A673 (cell line): ENCODE data around the gene UBASH3B. TPM values are rescaled to one million over a fixed set of nuclear protein-coding genes. Genes with fewer than 3 reads are reported as not detected.

ENCODE experiments used
- BruUV-seq: library from RNA; stranded (reverse); fragments of 400-500 nt; replicated peaks from 2 replicates; lab custom pipeline; 2021; lab: Mats Ljungman, UMichigan
- CTCF ChIA-PET: fragments of 300-600 bp; sonication (Branson Sonifier 250); formaldehyde crosslinking; loops from one replicate; lab custom pipeline; 2022; ENCODE audit warnings: antibody characterized with exemption; lab: Charles Lee
- POLR2A ChIA-PET: fragments of 300-600 bp; sonication (Branson Sonifier 250); formaldehyde crosslinking; loops from one replicate; lab custom pipeline; 2022; ENCODE audit warnings: antibody characterized with exemption; ENCODE audit not compliant: low non-redundant PET; lab: Charles Lee
- DNase-seq: peaks from one replicate; pipeline ENCODE4 v3.0.0-alpha.2; 2015; ENCODE audit warnings: low spot score
- H3K27ac ChIP-seq: fragments of 200-600 bp; sonication (generic); 2 replicates; pipeline ENCODE4 v1.5.1; 2016; ENCODE audit warnings: mixed run types, low read depth, mild to moderate bottlenecking, mixed read lengths, antibody characterized with exemption, low read length; ENCODE audit not compliant: poor library complexity, severe bottlenecking
- H3K27me3 ChIP-seq: fragments of 200-600 bp; sonication (generic); replicated peaks from 2 replicates; pipeline ENCODE4 v1.6.1; 2017; ENCODE audit warnings: mixed run types, low read depth, mild to moderate bottlenecking, mixed read lengths, antibody characterized with exemption, low read length; ENCODE audit not compliant: insufficient read depth, poor library complexity
- H3K36me3 ChIP-seq: fragments of 200-600 bp; sonication (generic); 2 replicates; pipeline ENCODE4 v1.6.1; 2016; ENCODE audit warnings: mixed run types, mild to moderate bottlenecking, mixed read lengths, antibody characterized with exemption, low read length; ENCODE audit not compliant: insufficient read depth, poor library complexity, severe bottlenecking
- H3K4me1 ChIP-seq: fragments of 200-600 bp; sonication (generic); 2 replicates; pipeline ENCODE4 v1.6.1; 2017; ENCODE audit warnings: mixed run types, mild to moderate bottlenecking, mixed read lengths, antibody characterized with exemption, low read length; ENCODE audit not compliant: insufficient read depth, poor library complexity, severe bottlenecking
- H3K4me3 ChIP-seq: fragments of 200-600 bp; sonication (generic); 2 replicates; pipeline ENCODE4 v1.5.1; 2016; ENCODE audit warnings: low read depth, mixed run types, mild to moderate bottlenecking, mixed read lengths, low read length; ENCODE audit not compliant: poor library complexity, severe bottlenecking
- H3K9me3 ChIP-seq: fragments of 200-600 bp; sonication (generic); 2 replicates; pipeline ENCODE4 v1.6.1; 2016; ENCODE audit warnings: mixed run types, low read depth, mild to moderate bottlenecking, mixed read lengths, antibody characterized with exemption, low read length; ENCODE audit not compliant: poor library complexity, severe bottlenecking
- EZH2 ChIP-seq: fragments of 200-600 bp; sonication (generic); IDR thresholded peaks from 2 replicates; pipeline ENCODE4 v1.6.1; 2017; ENCODE audit warnings: borderline replicate concordance, low read depth, mild to moderate bottlenecking, mixed read lengths, antibody characterized with exemption, low read length; ENCODE audit not compliant: poor library complexity, severe bottlenecking
- intact Hi-C: fragments of 100-400 bp; cut with micrococcal nuclease; formaldehyde crosslinking; loops from one replicate; pipeline ENCODE4 v1.10.0; 2022; ENCODE audit not compliant: unreplicated experiment
- total RNA-seq: library from RNA; stranded (reverse); gene quantifications from 2 replicates; pipeline ENCODE4 v1.2.3, GENCODE V29; 2021
- TF ChIP-seq, protein P1 (sequence below): fragments of 300-800, 200-600 bp; sonication (generic); conservative IDR thresholded peaks from 2 replicates; pipeline ENCODE4 v1.5.1; 2017; ENCODE audit warnings: low read depth, mild to moderate bottlenecking, antibody characterized with exemption, low read length, moderate library complexity, mixed read lengths

The UBASH3B gene
- total RNA-seq, 1 experiment from 2014 or later, result 15.3 TPM

DNA sequence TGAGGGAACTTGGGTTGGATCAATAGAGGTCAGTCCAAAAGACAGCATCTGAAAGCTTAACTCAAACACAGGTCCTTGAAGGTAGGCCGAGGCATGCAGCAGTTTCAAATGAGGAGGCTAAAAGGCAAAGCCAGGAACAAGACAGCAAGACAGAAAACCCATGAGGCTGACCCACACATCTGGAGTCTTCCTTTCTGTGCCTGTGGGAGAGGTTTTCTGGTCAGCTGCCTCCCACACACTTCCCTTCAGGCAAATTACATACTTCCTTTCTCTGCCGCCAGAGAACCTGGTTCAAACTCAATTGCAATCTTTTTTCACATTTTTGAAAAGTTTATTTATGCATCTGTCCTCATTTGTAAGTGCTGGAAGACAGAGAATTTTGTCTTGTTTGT, 153.0 kb downstream of the UBASH3B start:
- Histone ChIP-seq H3K9me3 (no peaks in the 10 kb centered on the region), H3K36me3 (no peaks in the 10 kb centered on the region), H3K27ac (peak overlapping the region; percentile 82), H3K4me1 (peaks cover 68% of the 10 kb centered on the region), H3K4me3 (no peak overlapping the region), H3K27me3 (no peaks in the 10 kb centered on the region)
- BruUV-seq, result no TSS peak
- CTCF ChIA-PET, result interaction anchor here (1.4 kb wide), 1 partner anchor 12 kb away, joined by 6 read pairs; no protein-coding TSS in a partner anchor
- TF ChIP-seq, protein P1, sequence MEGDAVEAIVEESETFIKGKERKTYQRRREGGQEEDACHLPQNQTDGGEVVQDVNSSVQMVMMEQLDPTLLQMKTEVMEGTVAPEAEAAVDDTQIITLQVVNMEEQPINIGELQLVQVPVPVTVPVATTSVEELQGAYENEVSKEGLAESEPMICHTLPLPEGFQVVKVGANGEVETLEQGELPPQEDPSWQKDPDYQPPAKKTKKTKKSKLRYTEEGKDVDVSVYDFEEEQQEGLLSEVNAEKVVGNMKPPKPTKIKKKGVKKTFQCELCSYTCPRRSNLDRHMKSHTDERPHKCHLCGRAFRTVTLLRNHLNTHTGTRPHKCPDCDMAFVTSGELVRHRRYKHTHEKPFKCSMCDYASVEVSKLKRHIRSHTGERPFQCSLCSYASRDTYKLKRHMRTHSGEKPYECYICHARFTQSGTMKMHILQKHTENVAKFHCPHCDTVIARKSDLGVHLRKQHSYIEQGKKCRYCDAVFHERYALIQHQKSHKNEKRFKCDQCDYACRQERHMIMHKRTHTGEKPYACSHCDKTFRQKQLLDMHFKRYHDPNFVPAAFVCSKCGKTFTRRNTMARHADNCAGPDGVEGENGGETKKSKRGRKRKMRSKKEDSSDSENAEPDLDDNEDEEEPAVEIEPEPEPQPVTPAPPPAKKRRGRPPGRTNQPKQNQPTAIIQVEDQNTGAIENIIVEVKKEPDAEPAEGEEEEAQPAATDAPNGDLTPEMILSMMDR, result no peak
- TF ChIP-seq EZH2, result no peak
- intact Hi-C loops, result no loop called here
- POLR2A ChIA-PET, result interaction anchor here (0.6 kb wide), 1 partner anchor 93 kb away, joined by 3 read pairs; no protein-coding TSS in a partner anchor
- peak; percentile 90 for DNase-seq

DNA sequence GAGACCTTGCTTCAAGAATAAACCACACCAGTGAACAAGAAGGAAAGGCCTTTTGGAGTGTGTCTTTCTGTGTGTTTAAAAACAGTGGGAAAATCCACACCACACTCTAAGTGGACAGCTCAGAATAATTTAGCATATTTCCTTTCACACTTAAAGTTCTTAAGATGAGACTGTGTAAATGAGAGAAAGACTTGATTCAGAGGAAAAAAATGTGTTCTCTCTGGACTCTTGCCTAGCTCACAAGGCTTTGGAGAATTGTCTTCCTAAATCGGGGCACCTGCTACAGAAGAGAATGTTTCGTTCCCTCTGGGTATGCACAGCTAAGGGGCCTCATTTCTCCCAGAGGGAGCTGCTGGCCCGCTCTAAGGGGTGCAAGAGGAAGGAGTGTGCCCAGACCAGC, 154.3 kb downstream of the UBASH3B start:
- intact Hi-C loops, result no loop called here
- TF ChIP-seq, protein P1, result no peak
- no peak for TF ChIP-seq EZH2
- DNase-seq, result peak; percentile 64
- no TSS peak for BruUV-seq
- no peaks in the 10 kb centered on the region for H3K27me3 ChIP-seq
- no peaks in the 10 kb centered on the region for H3K36me3 ChIP-seq
- no peak overlapping the region for H3K4me3 ChIP-seq
- peak overlapping the region; percentile 82 for H3K27ac ChIP-seq
- H3K9me3 ChIP-seq, result no peaks in the 10 kb centered on the region
- peaks cover 63% of the 10 kb centered on the region for H3K4me1 ChIP-seq
- ChIA-PET POLR2A (no interaction called here), CTCF (no interaction called here)

DNA sequence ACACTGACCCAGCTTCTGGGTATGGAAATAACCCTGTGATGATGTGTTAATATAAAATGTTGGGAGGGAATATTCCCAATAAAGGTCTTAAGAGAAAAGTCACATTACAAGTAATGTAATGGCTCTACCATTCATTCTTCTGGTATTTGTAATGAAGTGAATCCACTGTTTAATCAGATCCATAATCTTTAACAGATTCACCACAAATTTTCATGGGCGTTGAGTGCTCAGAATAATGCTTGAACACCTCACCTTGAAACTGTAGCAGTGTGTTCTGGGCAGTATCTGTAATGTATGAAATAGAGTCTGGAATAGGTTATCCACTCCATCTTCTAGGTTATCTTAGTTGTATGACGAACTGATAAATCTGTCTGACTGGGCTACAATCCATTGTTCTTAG, 156.2 kb downstream of the UBASH3B start:
- intact Hi-C loops, result no loop called here
- TF ChIP-seq, protein P1, result no peak
- TF ChIP-seq EZH2, result no peak
- ChIA-PET CTCF (no interaction called here), POLR2A (no interaction called here)
- H3K9me3 ChIP-seq, result no peaks in the 10 kb centered on the region
- no peaks in the 10 kb centered on the region for H3K36me3 ChIP-seq
- H3K4me1 ChIP-seq, result peaks cover 63% of the 10 kb centered on the region
- no peak overlapping the region for H3K27ac ChIP-seq
- no peak for DNase-seq
- H3K4me3 ChIP-seq, result no peak overlapping the region
- no TSS peak for BruUV-seq
- H3K27me3 ChIP-seq, result no peaks in the 10 kb centered on the region
